Fibroblast of skin of abdomen (primary cell): ENCODE data around the gene PYHIN1.
A peak's percentile ranks its signal among the peaks of the same experiment; 100 is the strongest.
"Not testable (repeated sequence)": the region's sequence is repeated elsewhere in the genome, so short reads cannot be mapped to it uniquely, and the experiment has no call there.

Experiments used
- DNase-seq: peaks from one replicate; pipeline ENCODE4 v3.0.0-alpha.2; 2013

The PYHIN1 gene

GRCh38 chr1:158983235-158983634 is 51.9 kb downstream of the PYHIN1 start:
- no peak for DNase-seq

GRCh38 chr1:158984386-158984785 is 53.0 kb downstream of the PYHIN1 start:
- no peak for DNase-seq

- no peak for DNase-seq
These were observed 58.1 kb downstream of the PYHIN1 start for GRCh38 chr1:158989424-158989823.

GRCh38 chr1:158992787-158993312 is 61.5 kb downstream of the PYHIN1 start:
- no peak for DNase-seq

- no peak for DNase-seq
These were observed 65.6 kb downstream of the PYHIN1 start for GRCh38 chr1:158996998-158997397.

- no peak for DNase-seq
These were observed 66.9 kb downstream of the PYHIN1 start for GRCh38 chr1:158998037-158998780.

GRCh38 chr1:158998781-158999161 is 67.4 kb downstream of the PYHIN1 start:
- peak; percentile 62 for DNase-seq

- peak; percentile 98 for DNase-seq
These were observed 68.1 kb downstream of the PYHIN1 start for GRCh38 chr1:158999316-159000069.

GRCh38 chr1:159000070-159000409 is 68.7 kb downstream of the PYHIN1 start:
- DNase-seq = no peak

- DNase-seq = peak; percentile 95
These were observed 69.3 kb downstream of the PYHIN1 start for GRCh38 chr1:159000625-159001024.

- peak; percentile 20 for DNase-seq
These were observed 73.8 kb downstream of the PYHIN1 start for GRCh38 chr1:159005161-159005560.

- no peak for DNase-seq
These were observed 74.3 kb downstream of the PYHIN1 start for GRCh38 chr1:159005676-159006075.

GRCh38 chr1:159006210-159006807 is 75.0 kb downstream of the PYHIN1 start:
- not testable (repeated sequence) for DNase-seq

- DNase-seq = no peak
These were observed 76.4 kb downstream of the PYHIN1 start for GRCh38 chr1:159007726-159008125.

- peak; percentile 29 for DNase-seq
These were observed 77.4 kb downstream of the PYHIN1 start for GRCh38 chr1:159008744-159009188.

- no peak for DNase-seq
These were observed 77.9 kb downstream of the PYHIN1 start for GRCh38 chr1:159009287-159009686.

- peak; percentile 96 for DNase-seq
These were observed 78.5 kb downstream of the PYHIN1 start, which contains the start of gene IFI16 for GRCh38 chr1:159009704-159010361. IFI16 (plus strand) TSS chr1:159009907; CDS start chr1:159014681, 4,774 bp downstream.

GRCh38 chr1:159010391-159010790 is 79.0 kb downstream of the PYHIN1 start:
- DNase-seq = no peak

GRCh38 chr1:159011001-159011400 is 79.6 kb downstream of the PYHIN1 start:
- DNase-seq = not testable (repeated sequence)

GRCh38 chr1:159011751-159012150 is 80.4 kb downstream of the PYHIN1 start:
- DNase-seq = no peak

GRCh38 chr1:159012495-159012894 is 81.1 kb downstream of the PYHIN1 start:
- peak; percentile 28 for DNase-seq

- no peak for DNase-seq
These were observed 82.7 kb downstream of the PYHIN1 start for GRCh38 chr1:159014003-159014571.
